LNCAP (cell line): ENCODE measurements around the gene COPA.

Experiments used
- TF ChIP-seq, protein P1 (sequence below): fragments of 450-650 bp; IDR thresholded peaks from 2 replicates; pipeline ENCODE4 v1.5.1; 2017; ENCODE audit warnings: mild to moderate bottlenecking

COPA gene

DNA sequence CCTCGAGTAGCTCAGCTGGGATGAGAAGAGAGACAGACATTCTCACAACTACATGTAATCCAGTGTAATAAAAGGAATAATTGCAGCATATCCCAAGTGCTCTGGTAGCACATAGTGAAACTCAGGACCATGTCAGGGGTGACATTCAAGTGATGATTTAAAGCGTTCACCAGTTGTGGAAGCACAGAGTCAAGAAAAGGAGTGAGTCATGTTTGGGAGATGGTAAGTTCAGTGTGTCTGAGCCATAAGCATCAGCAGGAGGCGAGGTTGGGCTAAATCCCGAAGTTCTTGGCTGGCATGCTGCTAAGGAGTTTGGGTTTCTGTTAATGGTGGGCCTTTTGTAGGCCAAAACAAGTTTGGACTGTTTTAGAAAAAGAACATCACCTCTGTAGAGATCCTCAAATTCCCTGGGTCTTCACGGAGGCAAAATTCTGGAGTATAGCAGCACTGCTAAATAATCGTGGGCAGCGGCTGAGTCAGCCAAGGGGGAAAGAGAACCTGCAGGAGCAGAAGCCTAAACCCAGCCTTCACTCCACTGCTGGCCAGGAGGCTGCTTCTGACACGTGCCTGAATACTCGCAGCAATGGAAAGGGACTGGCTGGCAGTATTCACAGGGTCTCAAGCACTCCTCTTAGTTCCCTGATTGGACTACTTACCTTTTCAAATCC, 16.6 kb upstream of the COPA start:
- TF ChIP-seq, protein P1, sequence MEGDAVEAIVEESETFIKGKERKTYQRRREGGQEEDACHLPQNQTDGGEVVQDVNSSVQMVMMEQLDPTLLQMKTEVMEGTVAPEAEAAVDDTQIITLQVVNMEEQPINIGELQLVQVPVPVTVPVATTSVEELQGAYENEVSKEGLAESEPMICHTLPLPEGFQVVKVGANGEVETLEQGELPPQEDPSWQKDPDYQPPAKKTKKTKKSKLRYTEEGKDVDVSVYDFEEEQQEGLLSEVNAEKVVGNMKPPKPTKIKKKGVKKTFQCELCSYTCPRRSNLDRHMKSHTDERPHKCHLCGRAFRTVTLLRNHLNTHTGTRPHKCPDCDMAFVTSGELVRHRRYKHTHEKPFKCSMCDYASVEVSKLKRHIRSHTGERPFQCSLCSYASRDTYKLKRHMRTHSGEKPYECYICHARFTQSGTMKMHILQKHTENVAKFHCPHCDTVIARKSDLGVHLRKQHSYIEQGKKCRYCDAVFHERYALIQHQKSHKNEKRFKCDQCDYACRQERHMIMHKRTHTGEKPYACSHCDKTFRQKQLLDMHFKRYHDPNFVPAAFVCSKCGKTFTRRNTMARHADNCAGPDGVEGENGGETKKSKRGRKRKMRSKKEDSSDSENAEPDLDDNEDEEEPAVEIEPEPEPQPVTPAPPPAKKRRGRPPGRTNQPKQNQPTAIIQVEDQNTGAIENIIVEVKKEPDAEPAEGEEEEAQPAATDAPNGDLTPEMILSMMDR, result no peak

DNA sequence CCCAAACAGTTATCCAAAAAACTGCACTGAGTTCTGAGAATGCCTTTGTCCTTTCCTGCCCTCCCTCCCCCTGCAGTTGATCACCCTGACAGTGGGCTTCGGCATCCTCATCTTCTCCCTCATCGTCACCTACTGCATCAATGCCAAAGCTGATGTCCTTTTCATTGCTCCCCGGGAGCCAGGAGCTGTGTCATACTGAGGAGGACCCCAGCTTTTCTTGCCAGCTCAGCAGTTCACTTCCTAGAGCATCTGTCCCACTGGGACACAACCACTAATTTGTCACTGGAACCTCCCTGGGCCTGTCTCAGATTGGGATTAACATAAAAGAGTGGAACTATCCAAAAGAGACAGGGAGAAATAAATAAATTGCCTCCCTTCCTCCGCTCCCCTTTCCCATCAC, 15.0 kb upstream of the COPA start:
- TF ChIP-seq, protein P1, result no peak

- TF ChIP-seq, protein P1, result no peak
These were observed 14.4 kb upstream of the COPA start for GRCh38 chr1:160357286-160358002.

GRCh38 chr1:160354388-160354985, 11.4 kb upstream of the COPA start:
- TF ChIP-seq, protein P1, result peak; percentile 66

DNA sequence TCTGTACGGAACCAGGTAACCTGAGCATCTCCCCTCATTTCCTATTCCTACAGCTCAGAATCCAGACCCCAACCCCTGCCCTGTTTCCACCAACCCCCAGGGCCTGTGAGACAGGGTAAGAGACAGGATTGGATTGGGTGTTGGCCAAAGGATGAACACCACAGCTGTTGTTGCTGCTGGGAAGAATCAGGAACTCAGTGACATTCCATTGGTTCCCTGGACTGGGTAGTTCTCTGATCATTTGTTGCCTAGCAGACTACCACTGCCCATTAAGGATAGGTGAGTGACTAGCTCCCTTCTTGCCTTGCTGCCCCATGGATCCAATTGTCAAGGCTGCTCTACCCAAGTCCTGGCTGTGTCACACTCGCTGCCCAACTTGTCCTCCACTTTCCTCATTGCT, 10.2 kb upstream of the COPA start:
- TF ChIP-seq, protein P1, result no peak

- TF ChIP-seq, protein P1, result no peak
These were observed 9.5 kb upstream of the COPA start for GRCh38 chr1:160352555-160352954.

- TF ChIP-seq, protein P1, result no peak
These were observed 8.6 kb upstream of the COPA start for GRCh38 chr1:160351629-160352028.
